HepG2 (cell line): ENCODE measurements around the gene GTF2A2. TPM values are rescaled to one million over a fixed set of nuclear protein-coding genes. Genes with fewer than 3 reads are reported as not detected.

Experiments
- CBX5 ChIP-seq: sonication (generic); formaldehyde crosslinking; IDR thresholded peaks from 2 replicates; pipeline ENCODE4 v1.4.0; 2020; ENCODE audit warnings: missing genetic modification reagents, borderline replicate concordance
- FOXK1 ChIP-seq: sonication (generic); formaldehyde crosslinking; IDR thresholded peaks from 2 replicates; pipeline ENCODE4 v1.4.0; 2020; ENCODE audit warnings: low read depth, missing genetic modification reagents, borderline replicate concordance
- GATAD2A ChIP-seq: IDR thresholded peaks from 2 replicates; pipeline ENCODE4 v1.6.1; 2016
- HDAC6 ChIP-seq: fragments of 200-600 bp; sonication (generic); IDR thresholded peaks from 2 replicates; pipeline ENCODE4 v1.7.0; 2017; ENCODE audit warnings: mild to moderate bottlenecking, antibody characterized with exemption, low read length, low read depth
- KAT2B ChIP-seq: fragments of 150-350 bp; IDR thresholded peaks from 2 replicates; pipeline ENCODE4 v1.6.1; 2014; ENCODE audit warnings: low read depth, low read length, borderline replicate concordance
- KAT8 ChIP-seq: IDR thresholded peaks from 2 replicates; pipeline ENCODE4 v1.6.1; 2016; ENCODE audit warnings: missing genetic modification reagents, missing compliant biosample characterization
- NFKB2 ChIP-seq: sonication (generic); formaldehyde crosslinking; IDR thresholded peaks from 2 replicates; pipeline ENCODE4 v1.4.0; 2020; ENCODE audit warnings: missing genetic modification reagents, borderline replicate concordance
- NFYC ChIP-seq: IDR thresholded peaks from 2 replicates; pipeline ENCODE4 v1.6.1; 2016; ENCODE audit warnings: missing genetic modification reagents, missing compliant biosample characterization
- ZFP36L1 ChIP-seq: sonication (generic); formaldehyde crosslinking; IDR thresholded peaks from 2 replicates; pipeline ENCODE4 v1.8.0; 2022; ENCODE audit warnings: mild to moderate bottlenecking, missing genetic modification reagents, moderate library complexity
- ZNF343 ChIP-seq: sonication (generic); formaldehyde crosslinking; IDR thresholded peaks from 2 replicates; pipeline ENCODE4 v1.4.0; 2020; ENCODE audit warnings: mild to moderate bottlenecking, missing genetic modification reagents
- ZNF44 ChIP-seq: sonication (generic); formaldehyde crosslinking; IDR thresholded peaks from 2 replicates; pipeline ENCODE4 v1.5.1; 2020; ENCODE audit warnings: mild to moderate bottlenecking, missing genetic modification reagents
- ZNF678 ChIP-seq: sonication (generic); formaldehyde crosslinking; IDR thresholded peaks from 2 replicates; pipeline ENCODE4 v1.4.0; 2020; ENCODE audit warnings: mild to moderate bottlenecking, missing genetic modification reagents
- ZNF776 ChIP-seq: sonication (generic); formaldehyde crosslinking; IDR thresholded peaks from 2 replicates; pipeline ENCODE4 v1.4.0; 2020; ENCODE audit warnings: mild to moderate bottlenecking, missing genetic modification reagents
- ZNF891 ChIP-seq: sonication (generic); formaldehyde crosslinking; IDR thresholded peaks from 2 replicates; pipeline ENCODE4 v1.5.0; 2020; ENCODE audit warnings: mild to moderate bottlenecking, missing genetic modification reagents
- ZSCAN29 ChIP-seq: sonication (generic); formaldehyde crosslinking; conservative IDR thresholded peaks from 2 replicates; pipeline ENCODE4 v1.4.0; 2020; ENCODE audit warnings: mild to moderate bottlenecking, missing genetic modification reagents
- ZSCAN30 ChIP-seq: sonication (generic); formaldehyde crosslinking; IDR thresholded peaks from 2 replicates; pipeline ENCODE4 v1.5.0; 2020; ENCODE audit warnings: mild to moderate bottlenecking, missing genetic modification reagents
- polyA plus RNA-seq, 8 experiments: library from polyadenylated mRNA; depleted of rRNA in 3 of 8; stranded (reverse) in 7 of 8; unstranded in 1 of 8; fragments of >200 nt; fragmentation: Illumina TruSeq in 4 of 8; extraction: Trizol in 4 of 8; gene quantifications; 2 replicates each; pipeline versions ENCODE4 v1.2.1 to v1.2.3, GENCODE V29; 2011 to 2016; ENCODE audit warnings: low read depth in 4 of 8, missing spikeins in 1 of 8, mixed read lengths in 1 of 8; ENCODE audit not compliant: insufficient read depth in 1 of 8
- total RNA-seq, 5 experiments: library from RNA; depleted of rRNA; stranded (reverse); fragments of >200 nt; fragmentation: Illumina TruSeq; extraction: Trizol; gene quantifications; 2 replicates each; pipeline ENCODE4 v1.2.3, GENCODE V29; 2016; ENCODE audit warnings: low read depth in 1 of 5
- TF ChIP-seq, protein P1 (sequence below): sonication (generic); formaldehyde crosslinking; IDR thresholded peaks from 2 replicates; pipeline ENCODE4 v1.5.1; 2020; ENCODE audit warnings: mild to moderate bottlenecking, missing genetic modification reagents, moderate library complexity
- TF ChIP-seq, protein P2 (sequence below): sonication (generic); formaldehyde crosslinking; IDR thresholded peaks from 2 replicates; pipeline ENCODE4 v1.4.0; 2020; ENCODE audit warnings: missing genetic modification reagents
- TF ChIP-seq, protein P3 (sequence below): sonication (generic); formaldehyde crosslinking; conservative IDR thresholded peaks from 2 replicates; pipeline ENCODE4 v1.8.0; 2022; ENCODE audit warnings: low read depth, missing genetic modification reagents

GTF2A2 gene
- total and polyA plus RNA-seq, 2 of the 13 experiments (the other 11 are each of a cell fraction or from before 2014, with no cell fraction given): 24.4 to 106 TPM

DNA sequence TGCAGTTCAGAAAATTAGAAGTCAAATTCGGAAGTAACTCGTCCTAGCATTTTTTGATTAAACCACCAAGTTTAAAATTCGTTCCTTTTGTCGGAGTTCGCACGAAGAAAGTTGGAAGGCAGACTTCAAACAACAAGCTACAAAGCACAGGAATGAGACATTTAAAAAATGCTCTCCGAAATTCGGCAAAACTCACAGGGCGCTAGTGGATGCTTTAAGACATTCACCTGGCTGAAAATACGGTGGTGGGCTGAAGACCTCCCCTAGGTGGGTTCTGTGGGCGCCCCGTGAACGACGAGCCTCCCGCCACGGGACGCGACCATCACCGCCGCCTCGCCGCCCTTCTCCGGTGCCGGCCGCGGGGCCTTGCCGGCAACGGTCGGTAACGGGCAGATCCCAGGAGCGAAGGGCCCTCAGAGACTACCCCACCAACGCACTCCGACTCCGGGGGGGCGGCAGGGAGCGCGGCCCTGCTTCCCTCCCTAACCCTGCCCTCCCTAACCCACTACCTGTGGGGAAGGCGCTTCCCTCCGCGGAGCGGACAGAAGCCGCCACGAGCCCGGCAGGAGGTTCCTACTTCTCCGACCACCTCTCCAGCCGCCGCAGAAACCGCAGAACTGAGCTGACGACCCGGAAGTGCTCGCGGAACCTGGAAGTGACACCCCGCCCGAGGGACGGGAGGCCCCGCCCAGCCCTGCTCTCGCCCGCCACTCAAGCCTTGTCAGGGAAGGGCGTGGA lies at the start of gene GTF2A2 (continued):
- TF ChIP-seq, protein P1, sequence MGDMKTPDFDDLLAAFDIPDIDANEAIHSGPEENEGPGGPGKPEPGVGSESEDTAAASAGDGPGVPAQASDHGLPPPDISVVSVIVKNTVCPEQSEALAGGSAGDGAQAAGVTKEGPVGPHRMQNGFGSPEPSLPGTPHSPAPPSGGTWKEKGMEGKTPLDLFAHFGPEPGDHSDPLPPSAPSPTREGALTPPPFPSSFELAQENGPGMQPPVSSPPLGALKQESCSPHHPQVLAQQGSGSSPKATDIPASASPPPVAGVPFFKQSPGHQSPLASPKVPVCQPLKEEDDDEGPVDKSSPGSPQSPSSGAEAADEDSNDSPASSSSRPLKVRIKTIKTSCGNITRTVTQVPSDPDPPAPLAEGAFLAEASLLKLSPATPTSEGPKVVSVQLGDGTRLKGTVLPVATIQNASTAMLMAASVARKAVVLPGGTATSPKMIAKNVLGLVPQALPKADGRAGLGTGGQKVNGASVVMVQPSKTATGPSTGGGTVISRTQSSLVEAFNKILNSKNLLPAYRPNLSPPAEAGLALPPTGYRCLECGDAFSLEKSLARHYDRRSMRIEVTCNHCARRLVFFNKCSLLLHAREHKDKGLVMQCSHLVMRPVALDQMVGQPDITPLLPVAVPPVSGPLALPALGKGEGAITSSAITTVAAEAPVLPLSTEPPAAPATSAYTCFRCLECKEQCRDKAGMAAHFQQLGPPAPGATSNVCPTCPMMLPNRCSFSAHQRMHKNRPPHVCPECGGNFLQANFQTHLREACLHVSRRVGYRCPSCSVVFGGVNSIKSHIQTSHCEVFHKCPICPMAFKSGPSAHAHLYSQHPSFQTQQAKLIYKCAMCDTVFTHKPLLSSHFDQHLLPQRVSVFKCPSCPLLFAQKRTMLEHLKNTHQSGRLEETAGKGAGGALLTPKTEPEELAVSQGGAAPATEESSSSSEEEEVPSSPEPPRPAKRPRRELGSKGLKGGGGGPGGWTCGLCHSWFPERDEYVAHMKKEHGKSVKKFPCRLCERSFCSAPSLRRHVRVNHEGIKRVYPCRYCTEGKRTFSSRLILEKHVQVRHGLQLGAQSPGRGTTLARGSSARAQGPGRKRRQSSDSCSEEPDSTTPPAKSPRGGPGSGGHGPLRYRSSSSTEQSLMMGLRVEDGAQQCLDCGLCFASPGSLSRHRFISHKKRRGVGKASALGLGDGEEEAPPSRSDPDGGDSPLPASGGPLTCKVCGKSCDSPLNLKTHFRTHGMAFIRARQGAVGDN (CRISPR knock-in tag): peak; percentile 92
- TF ChIP-seq FOXK1 (CRISPR knock-in tag): peak; percentile 51; the same call in 1 of the 2 replicates
- TF ChIP-seq NFKB2 (CRISPR knock-in tag): peak; percentile 39; the same call in 1 of the 2 replicates
- TF ChIP-seq CBX5 (CRISPR knock-in tag): no peak
- 0 out of 2 replicates have a peak, but pooled peaks have one; percentile 47 for TF ChIP-seq ZNF776 (CRISPR knock-in tag)
- TF ChIP-seq ZNF44 (CRISPR knock-in tag): no peak
- TF ChIP-seq, protein P2, sequence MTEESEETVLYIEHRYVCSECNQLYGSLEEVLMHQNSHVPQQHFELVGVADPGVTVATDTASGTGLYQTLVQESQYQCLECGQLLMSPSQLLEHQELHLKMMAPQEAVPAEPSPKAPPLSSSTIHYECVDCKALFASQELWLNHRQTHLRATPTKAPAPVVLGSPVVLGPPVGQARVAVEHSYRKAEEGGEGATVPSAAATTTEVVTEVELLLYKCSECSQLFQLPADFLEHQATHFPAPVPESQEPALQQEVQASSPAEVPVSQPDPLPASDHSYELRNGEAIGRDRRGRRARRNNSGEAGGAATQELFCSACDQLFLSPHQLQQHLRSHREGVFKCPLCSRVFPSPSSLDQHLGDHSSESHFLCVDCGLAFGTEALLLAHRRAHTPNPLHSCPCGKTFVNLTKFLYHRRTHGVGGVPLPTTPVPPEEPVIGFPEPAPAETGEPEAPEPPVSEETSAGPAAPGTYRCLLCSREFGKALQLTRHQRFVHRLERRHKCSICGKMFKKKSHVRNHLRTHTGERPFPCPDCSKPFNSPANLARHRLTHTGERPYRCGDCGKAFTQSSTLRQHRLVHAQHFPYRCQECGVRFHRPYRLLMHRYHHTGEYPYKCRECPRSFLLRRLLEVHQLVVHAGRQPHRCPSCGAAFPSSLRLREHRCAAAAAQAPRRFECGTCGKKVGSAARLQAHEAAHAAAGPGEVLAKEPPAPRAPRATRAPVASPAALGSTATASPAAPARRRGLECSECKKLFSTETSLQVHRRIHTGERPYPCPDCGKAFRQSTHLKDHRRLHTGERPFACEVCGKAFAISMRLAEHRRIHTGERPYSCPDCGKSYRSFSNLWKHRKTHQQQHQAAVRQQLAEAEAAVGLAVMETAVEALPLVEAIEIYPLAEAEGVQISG (CRISPR knock-in tag): peak; percentile 46
- TF ChIP-seq ZFP36L1: no peak
- peak; percentile 23; the same call in 1 of the 2 replicates for TF ChIP-seq NFYC
- 0 out of 2 replicates have a peak, but pooled peaks have one; percentile 57 for TF ChIP-seq ZSCAN29 (CRISPR knock-in tag)
- TF ChIP-seq HDAC6: no peak
- peak; percentile 78 for TF ChIP-seq ZNF891
- peak; percentile 95; the same call in 1 of the 2 replicates for TF ChIP-seq ZNF678 (CRISPR knock-in tag)
- TF ChIP-seq ZNF343 (CRISPR knock-in tag): peak; percentile 88
- peak; percentile 89 for TF ChIP-seq KAT8 (CRISPR knock-in tag)
- no peak for TF ChIP-seq ZSCAN30 (CRISPR knock-in tag)
- TF ChIP-seq, protein P3, sequence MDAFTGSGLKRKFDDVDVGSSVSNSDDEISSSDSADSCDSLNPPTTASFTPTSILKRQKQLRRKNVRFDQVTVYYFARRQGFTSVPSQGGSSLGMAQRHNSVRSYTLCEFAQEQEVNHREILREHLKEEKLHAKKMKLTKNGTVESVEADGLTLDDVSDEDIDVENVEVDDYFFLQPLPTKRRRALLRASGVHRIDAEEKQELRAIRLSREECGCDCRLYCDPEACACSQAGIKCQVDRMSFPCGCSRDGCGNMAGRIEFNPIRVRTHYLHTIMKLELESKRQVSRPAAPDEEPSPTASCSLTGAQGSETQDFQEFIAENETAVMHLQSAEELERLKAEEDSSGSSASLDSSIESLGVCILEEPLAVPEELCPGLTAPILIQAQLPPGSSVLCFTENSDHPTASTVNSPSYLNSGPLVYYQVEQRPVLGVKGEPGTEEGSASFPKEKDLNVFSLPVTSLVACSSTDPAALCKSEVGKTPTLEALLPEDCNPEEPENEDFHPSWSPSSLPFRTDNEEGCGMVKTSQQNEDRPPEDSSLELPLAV (CRISPR knock-in tag): no peak
- TF ChIP-seq KAT2B: no peak
- peak; percentile 19; the same call in 1 of the 2 replicates for TF ChIP-seq GATAD2A (CRISPR knock-in tag)
